Aorta (tissue), 5 donors: ENCODE data around the gene CNTLN. TPM values are rescaled to one million over a fixed set of nuclear protein-coding genes. Genes with fewer than 3 reads are reported as not detected.
"Not testable (repeated sequence)": the region's sequence is repeated elsewhere in the genome, so short reads cannot be mapped to it uniquely, and the experiment has no call there.

Experiments used
- ATAC-seq: fragments of 200-7000 bp; cut with Tn5 transposase; one replicate; pipeline ENCODE4 v1.9.1; 2022; ENCODE audit warnings: moderate library complexity; ENCODE audit not compliant: low FRiP score
- DNase-seq, 2 donors: peaks; one replicate each; pipeline ENCODE4 v3.0.0-alpha.2; 2020
- H3K27ac ChIP-seq, 2 donors: one replicate each; pipeline ENCODE4 v1.5.1; 2013; ENCODE audit warnings: low read length in 2 of 2, mild to moderate bottlenecking in 2 of 2, moderate library complexity in 2 of 2, control low read depth in 1 of 2, inconsistent platforms in 1 of 2, low read depth in 1 of 2
- H3K27me3 ChIP-seq, 2 donors: one replicate each; pipeline ENCODE4 v1.6.1; 2013; ENCODE audit warnings: control low read depth in 1 of 2, low read length in 1 of 2, mild to moderate bottlenecking in 1 of 2, moderate library complexity in 1 of 2; ENCODE audit not compliant: insufficient read depth in 2 of 2, control insufficient read depth in 1 of 2
- H3K36me3 ChIP-seq, 2 donors: one replicate each; pipeline ENCODE4 v1.6.1; 2013; ENCODE audit warnings: control low read depth in 1 of 2, low read length in 1 of 2, mild to moderate bottlenecking in 1 of 2; ENCODE audit not compliant: insufficient read depth in 2 of 2, control insufficient read depth in 1 of 2
- H3K4me1 ChIP-seq, 2 donors: one replicate each; pipeline ENCODE4 v1.6.1; 2013; ENCODE audit warnings: low read length in 2 of 2, control low read depth in 1 of 2, mild to moderate bottlenecking in 1 of 2, moderate library complexity in 1 of 2; ENCODE audit not compliant: insufficient read depth in 2 of 2, control insufficient read depth in 1 of 2
- H3K4me3 ChIP-seq, 2 donors: one replicate each; pipeline ENCODE4 v1.5.1; 2013; ENCODE audit warnings: low read length in 2 of 2, control low read depth in 1 of 2, mild to moderate bottlenecking in 1 of 2
- H3K9me3 ChIP-seq: one replicate; pipeline ENCODE4 v1.6.1; 2013; ENCODE audit warnings: mild to moderate bottlenecking, low read length; ENCODE audit not compliant: control insufficient read depth
- WGBS, 2 donors: extraction: QIAGEN DNeasy Blood & Tissue Kit; methylation state at CpG; one replicate each; pipeline ENCODE4 v1.1.7; 2013; 5-methylcytosine and 5-hydroxymethylcytosine counted together
- intact Hi-C, 2 donors: fragments of 100-400 bp; cut with DNase I; formaldehyde crosslinking; loops; one replicate each; pipeline versions ENCODE4 v1.14.2 to v1.15.0; 2022
- polyA plus RNA-seq, 2 donors: library from polyadenylated mRNA; stranded (reverse); fragments of 200-250 nt; gene quantifications; one replicate each; pipeline ENCODE4 v1.2.3, GENCODE V29; 2013
- total RNA-seq, 2 donors: library from RNA; stranded (reverse); fragmentation: NEBNext Ultra II Directional; extraction: Animal tissue kit (Norgen Biotek cat#: 25700); gene quantifications; one replicate each; pipeline ENCODE4 v1.2.1, GENCODE V29; 2021
- donor health status: healthy with polysubstance abuse.
- donor health status: Bipolar disorder and iron deficiency.
- donor health status: DM: no; HTN: no; CAD: no.
- donor health status: DM: no; HTN: no; CAD: no.
- donor health status: DM: yes; HTN: yes; CAD: no.

Gene CNTLN
- total and polyA plus RNA-seq, 4 donors, result 2.6 to 17.0 (median 8.6) TPM

DNA sequence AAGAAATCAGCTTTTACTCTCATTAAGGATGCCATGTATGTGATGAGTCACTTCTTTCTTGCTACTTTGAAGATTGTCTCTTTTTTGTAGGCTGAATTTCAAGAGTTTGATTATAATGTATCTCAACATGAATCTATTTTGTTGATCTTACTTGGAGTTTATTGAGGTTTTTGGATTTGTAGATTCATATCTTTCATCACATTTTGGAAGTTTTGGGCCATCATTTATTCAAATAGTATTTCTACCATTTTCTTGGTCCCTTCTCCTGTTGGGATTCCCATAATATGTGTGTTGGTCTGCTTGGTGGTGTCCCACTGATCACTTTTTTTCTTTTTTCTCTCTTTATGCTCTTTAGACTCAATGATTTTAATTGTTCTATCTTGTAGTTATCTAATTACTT lies 116.3 kb downstream of the CNTLN start:
- Histone ChIP-seq H3K27me3 (no peaks in the 10 kb centered on the region), H3K9me3 (no peaks in the 10 kb centered on the region)
- intact Hi-C loops, result no loop called here

DNA sequence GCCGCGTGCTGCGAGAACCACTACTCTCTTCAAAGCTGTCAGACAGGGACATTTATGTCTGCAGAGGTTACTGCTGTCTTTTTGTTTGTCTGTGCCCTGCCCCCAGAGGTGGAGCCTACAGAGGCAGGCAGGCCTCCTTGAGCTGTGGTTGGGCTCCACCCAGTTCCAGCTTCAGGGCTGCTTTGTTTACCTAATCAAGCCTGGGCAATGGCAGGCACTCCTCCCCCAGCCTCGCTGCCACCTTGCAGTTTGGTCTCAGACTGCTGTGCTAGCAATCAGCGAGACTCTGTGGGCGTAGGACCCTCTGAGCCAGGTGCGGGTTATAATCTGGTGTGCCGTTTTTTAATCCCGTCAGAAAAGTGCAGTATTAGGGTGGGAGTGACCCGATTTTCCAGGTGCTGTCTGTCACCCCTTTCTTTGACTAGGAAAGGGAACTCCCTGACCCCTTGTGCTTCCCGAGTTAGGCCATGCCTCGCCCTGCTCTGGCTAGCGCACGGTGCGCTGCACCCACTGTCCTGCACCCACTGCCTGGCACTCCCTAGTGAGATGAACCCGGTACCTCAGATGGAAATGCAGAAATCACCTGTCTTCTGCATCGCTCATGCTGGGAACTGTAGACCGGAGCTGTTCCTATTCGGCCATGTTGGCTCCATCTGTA lies 133.8 kb downstream of the CNTLN start:
- intact Hi-C loops, H3K9me3 ChIP-seq, DNase-seq, ATAC-seq, H3K36me3 ChIP-seq, H3K27ac ChIP-seq, H3K27me3 ChIP-seq, H3K4me3 ChIP-seq, H3K4me1 ChIP-seq: not testable (repeated sequence)
- 86 to 90% methylated on average over 19 of the region's 19 CpGs for WGBS, 2 donors

More for the DNA sequence above, 116.3 kb downstream of the CNTLN start:
- Histone ChIP-seq H3K36me3 (no peaks in the 10 kb centered on the region), H3K4me1 (no peaks in the 10 kb centered on the region), H3K4me3 (no peak overlapping the region), H3K27ac (no peak overlapping the region)
- DNase-seq (no peak), ATAC-seq (no peak)

DNA sequence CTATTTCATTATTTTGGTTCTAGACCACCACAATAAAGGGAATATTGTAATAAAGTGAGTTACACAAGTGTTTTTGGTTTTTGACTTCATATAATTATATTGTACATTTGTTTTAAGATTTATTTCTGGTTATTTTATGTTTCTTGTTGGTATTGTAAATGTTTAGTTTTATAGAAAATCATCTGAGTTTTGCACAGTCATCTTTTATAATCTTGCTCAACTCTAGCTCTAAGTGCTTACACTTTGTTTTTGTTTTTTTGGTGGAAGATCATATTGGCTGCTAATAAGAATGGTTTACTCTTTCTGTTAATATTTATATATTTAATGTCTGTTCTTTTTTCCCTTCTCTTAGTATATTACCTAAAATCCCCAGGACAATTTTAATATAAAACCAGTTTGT lies 135.0 kb downstream of the CNTLN start:
- H3K27ac ChIP-seq, result no peak overlapping the region
- ATAC-seq (no peak), DNase-seq (no peak)
- intact Hi-C loops, result no loop called here
- no peaks in the 10 kb centered on the region for H3K9me3 ChIP-seq
- no peaks in the 10 kb centered on the region for H3K36me3 ChIP-seq
- no peaks in the 10 kb centered on the region for H3K4me1 ChIP-seq
- no peaks in the 10 kb centered on the region for H3K27me3 ChIP-seq
- H3K4me3 ChIP-seq, result no peak overlapping the region

DNA sequence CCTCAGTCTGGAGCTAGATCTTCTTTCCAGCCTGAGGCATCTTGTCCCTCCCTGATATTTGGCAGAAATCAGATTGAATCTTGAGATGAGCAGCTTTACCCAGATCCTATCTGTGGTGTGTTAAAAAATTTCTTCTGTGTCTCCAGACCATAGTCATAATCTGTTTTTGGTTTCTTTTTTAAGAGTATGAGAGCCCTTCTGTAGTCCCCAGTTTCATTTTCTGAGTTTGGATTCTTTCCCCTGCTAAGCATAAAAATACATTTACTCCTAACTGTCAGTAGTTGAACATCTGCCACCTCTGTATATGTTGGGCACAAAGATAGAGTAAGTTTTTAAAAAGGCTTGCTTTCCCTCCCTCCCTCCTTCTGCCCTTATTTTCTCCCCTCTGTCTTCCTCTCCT lies 137.7 kb downstream of the CNTLN start:
- intact Hi-C loops, result no loop called here
- no peaks in the 10 kb centered on the region for H3K9me3 ChIP-seq
- ATAC-seq (no peak), DNase-seq (no peak)
- no peak overlapping the region for H3K4me3 ChIP-seq
- no peaks in the 10 kb centered on the region for H3K4me1 ChIP-seq
- no peaks in the 10 kb centered on the region for H3K27me3 ChIP-seq
- no peak overlapping the region for H3K27ac ChIP-seq
- H3K36me3 ChIP-seq, result no peaks in the 10 kb centered on the region

DNA sequence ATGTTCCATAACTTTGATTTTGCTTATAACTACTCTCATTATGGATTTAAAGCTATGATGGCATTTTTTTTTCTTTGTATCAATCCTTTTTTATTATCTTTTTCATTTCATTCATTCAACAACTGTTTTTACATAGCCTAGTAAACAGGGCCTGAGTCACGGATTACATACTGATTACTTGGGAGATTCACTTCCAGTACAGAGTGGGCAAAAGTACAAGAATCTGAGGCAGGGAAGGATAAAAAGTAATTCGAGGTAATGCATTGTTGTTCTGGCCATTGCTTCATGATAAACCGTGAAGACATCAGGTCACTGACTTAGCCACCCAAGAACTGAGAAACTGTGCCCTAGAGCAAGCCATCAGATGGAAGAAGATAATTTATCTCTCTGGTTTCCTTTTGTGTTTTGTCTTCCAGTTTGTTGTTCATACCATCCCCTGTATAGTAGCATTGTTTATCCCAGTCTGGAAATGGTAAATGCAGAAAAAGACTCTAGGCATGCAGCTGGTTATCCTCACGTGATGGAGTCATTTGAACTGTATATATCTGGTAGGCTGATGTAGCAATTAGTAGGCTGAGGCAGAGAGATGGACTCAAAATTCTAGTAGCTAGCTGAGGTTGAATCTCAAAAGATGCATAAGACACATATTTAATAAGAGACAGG lies 145.6 kb downstream of the CNTLN start:
- intact Hi-C loops, result no loop called here
- no peaks in the 10 kb centered on the region for H3K4me1 ChIP-seq
- whole genome bisulfite sequencing, 2 donors, result 89% methylated on average over 4 of the region's 4 CpGs
- H3K4me3 ChIP-seq, result no peak overlapping the region
- ATAC-seq, result no peak
- no peaks in the 10 kb centered on the region for H3K27me3 ChIP-seq
- H3K9me3 ChIP-seq, result no peaks in the 10 kb centered on the region
- no peaks in the 10 kb centered on the region for H3K36me3 ChIP-seq
- no peak for DNase-seq
- H3K27ac ChIP-seq, result no peak overlapping the region

DNA sequence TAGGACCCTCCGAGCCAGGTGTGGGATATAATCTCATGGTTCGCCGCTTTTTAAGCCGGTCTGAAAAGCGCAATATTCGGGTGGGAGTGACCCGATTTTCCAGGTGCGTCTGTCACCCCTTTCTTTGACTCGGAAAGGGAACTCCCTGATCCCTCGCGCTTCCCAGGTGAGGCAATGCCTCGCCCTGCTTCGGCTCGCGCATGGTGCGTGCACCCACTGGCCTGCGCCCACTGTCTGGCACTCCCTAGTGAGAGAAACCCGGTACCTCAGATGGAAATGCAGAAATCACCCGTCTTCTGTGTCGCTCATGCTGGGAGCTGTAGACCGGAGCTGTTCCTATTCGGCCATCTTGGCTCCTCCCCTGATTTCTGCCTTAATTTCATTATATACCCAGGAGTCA lies 155.8 kb downstream of the CNTLN start:
- intact Hi-C loops, ATAC-seq: not testable (repeated sequence)
- WGBS, 2 donors, result 94 to 95% methylated on average over 10 to 18 of the region's 22 CpGs

DNA sequence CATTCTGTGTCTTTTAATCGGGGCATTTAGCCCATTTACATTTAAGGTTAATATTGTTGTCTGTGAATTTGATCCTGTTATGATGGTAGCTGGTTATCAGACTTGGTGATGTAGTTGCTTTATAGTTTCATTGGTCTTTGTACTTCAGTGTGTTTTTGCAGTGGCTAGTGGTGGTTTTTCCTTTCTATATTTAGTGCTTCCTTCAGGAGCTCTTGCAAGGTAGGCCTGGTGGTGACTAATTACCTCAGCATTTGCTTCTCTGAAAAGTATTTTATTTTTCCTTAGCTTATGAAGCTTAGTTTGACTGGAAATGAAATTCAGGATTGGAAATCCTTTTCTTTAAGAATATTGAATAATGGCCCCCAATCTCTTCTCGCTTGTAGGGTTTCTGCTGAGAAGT lies 156.9 kb downstream of the CNTLN start:
- H3K4me3 ChIP-seq, result no peak overlapping the region
- H3K27ac ChIP-seq, result no peak overlapping the region
- intact Hi-C loops, result no loop called here
- 93 to 96% methylated on average over 2 of the region's 2 CpGs for WGBS, 2 donors
- H3K36me3 ChIP-seq, result no peaks in the 10 kb centered on the region
- H3K9me3 ChIP-seq, result no peaks in the 10 kb centered on the region
- no peak for DNase-seq
- no peaks in the 10 kb centered on the region for H3K27me3 ChIP-seq
- ATAC-seq, result no peak
- H3K4me1 ChIP-seq, result no peaks in the 10 kb centered on the region

More for the DNA sequence above, 155.8 kb downstream of the CNTLN start:
- H3K9me3 ChIP-seq, H3K27ac ChIP-seq, H3K27me3 ChIP-seq, H3K4me3 ChIP-seq, DNase-seq, H3K4me1 ChIP-seq, H3K36me3 ChIP-seq: not testable (repeated sequence)

DNA sequence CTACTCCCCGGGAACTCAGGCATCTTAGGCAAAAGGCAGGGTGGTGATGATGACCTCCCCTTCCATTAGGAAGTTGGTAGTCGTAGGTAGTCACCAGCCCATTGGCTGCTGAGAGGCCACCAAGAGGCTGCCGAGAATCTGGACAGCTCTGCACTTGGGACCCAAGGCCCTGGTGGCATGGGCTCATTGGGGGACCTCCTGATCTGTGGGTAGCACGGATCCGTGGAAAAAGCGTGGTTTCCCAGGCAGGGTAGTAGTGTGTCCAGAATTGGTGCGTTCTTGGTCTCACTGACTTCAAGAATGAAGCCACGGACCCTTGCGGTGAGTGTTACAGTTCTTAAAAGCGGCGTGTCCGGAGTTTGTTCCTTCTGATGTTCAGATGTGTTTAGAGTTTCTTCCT lies 158.8 kb downstream of the CNTLN start:
- Histone ChIP-seq H3K9me3 (no peaks in the 10 kb centered on the region), H3K27me3 (no peaks in the 10 kb centered on the region), H3K27ac (no peak overlapping the region), H3K36me3 (no peaks in the 10 kb centered on the region), H3K4me1 (no peaks in the 10 kb centered on the region), H3K4me3 (no peak overlapping the region)
- no peak for DNase-seq
- 98 to 99% methylated on average over 12 of the region's 12 CpGs for WGBS, 2 donors
- no peak for ATAC-seq
- intact Hi-C loops, result no loop called here

DNA sequence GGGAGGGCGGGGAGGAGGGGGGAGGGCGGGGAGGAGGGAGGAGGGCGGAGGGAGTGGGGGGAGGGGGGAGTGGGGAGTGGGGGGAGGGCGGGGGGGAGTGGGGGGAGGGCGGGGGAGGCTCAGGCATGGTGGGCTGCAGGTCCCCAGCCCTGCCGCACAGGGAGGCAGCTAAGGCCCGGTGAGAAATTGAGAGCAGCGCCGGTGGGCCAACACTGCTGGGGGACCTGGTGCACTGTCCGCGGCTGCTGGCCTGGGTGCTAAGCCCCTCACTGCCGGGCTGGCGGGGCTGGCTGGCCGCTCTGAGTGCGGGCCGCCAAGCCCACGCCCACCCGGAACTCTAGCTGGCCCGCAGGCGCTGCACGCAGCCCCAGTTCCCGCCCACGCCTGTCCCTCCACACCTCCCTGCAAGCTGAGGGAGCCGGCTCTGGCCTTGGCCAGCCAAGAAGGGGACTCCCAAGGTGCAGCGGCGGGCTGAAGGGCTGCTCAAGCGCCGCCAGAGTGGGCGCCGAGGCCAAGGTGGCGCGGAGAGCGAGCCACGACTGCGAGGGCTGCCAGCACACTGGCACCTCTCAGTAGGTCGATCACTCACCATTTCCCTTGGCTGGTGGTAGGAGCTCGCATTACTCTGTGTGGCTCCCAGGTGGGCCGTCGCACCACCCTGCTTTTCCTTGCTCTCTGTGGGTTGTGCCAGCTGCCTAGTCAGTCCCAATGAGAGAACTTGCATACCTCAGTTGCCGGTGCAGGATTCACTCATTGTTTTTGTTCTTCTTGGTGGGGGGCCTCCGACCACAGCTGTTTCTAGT lies 160.2 kb downstream of the CNTLN start:
- WGBS, 2 donors, result 98% methylated on average over 20 to 38 of the region's 41 CpGs
- no peak for ATAC-seq

More for the DNA sequence above, 160.2 kb downstream of the CNTLN start:
- no peaks in the 10 kb centered on the region for H3K4me1 ChIP-seq
- H3K9me3 ChIP-seq, result no peaks in the 10 kb centered on the region
- H3K36me3 ChIP-seq, result no peaks in the 10 kb centered on the region
- H3K4me3 ChIP-seq, result no peak overlapping the region
- DNase-seq, result no peak
- no peaks in the 10 kb centered on the region for H3K27me3 ChIP-seq
- intact Hi-C loops, result no loop called here
- H3K27ac ChIP-seq, result no peak overlapping the region
